NCI-H510A treated with DMSO at 0.1 percent for 48 hours (cell line): ENCODE measurements around the gene RNF111.
"Not testable (repeated sequence)": the region's sequence is repeated elsewhere in the genome, so short reads cannot be mapped to it uniquely, and the experiment has no call there.

Experiments used
- DNase-seq: peaks from one replicate; lab custom pipeline; 2025; lab: John Stamatoyannopoulos, UW

The RNF111 gene

DNA sequence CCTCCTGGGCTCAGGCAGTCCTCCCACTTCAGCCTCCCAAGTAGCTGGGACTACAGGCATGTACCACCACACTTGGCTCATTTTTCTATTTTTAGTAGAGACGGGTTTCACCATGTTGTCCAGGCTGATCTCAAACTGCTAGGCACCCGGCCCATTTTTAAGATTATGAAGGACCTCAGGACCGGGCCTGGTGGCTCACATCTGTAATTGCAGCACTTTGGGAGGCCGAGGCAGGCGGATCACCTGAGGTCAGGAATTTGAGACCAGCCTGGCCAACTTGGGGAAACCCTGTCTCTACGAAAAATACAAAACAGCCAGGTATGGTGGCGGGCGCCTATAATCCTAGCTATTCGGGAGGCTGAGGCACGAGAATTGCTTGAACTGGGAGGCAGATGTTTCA lies 12.8 kb downstream of the RNF111 start:
- DNase-seq = not testable (repeated sequence)

DNA sequence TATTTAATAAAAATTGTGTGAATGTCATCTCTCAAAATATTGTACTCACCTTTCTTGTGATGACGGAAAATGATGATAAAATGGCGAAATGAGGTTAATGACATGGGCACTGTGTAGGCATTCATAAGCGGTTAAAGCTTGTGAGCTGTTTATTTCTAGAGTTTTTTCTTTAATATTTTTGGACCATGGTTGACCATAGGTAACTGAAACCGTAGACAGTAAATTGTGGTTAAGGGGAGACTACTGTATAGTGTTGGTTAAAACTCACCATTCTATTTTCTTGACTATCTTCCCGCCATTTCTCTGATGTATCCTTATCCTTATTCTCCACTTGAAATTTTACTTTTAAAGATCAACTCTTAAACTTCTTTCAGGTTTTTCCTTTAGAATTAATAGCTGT lies 14.5 kb downstream of the RNF111 start:
- DNase-seq = no peak

DNA sequence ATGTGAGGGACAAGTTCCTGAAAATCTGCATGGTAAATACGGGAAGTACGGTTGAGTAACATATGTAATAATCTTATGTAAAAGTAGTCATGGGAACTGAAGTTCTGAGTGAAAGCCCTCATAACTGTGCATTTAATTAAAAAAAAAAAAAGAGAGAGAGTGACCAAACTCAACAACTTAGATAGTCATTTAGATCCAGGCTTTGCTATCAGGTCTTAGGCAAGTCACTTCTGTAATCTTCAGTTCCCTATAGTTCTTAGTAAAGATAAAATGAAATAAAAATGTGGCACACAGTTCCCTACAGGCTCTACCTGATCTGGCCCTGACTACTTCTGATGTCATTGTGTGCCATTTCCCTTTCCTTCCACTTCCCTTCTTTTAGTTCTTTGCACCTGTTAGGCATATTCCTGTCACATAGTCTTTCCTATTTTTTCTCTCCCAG lies 15.0 kb downstream of the RNF111 start:
- DNase-seq = no peak

DNA sequence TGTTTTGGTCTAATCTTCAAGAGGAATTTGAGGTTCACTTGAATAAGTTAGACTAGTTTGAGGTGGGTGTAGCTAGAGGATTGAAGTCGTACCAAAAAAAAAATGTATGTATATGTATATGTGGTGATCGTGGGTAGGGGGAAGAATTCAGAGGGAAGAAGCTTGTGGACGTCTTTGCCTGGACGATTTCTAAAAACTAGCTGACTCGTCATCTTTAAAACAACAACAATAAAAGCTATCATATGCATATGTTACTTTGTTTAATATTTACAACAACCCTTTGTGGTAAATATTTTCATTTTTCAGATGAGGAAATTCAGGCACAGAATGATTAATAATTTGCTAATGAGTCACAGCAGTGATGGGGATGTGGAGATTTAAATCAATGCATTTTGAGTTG lies 18.1 kb downstream of the RNF111 start:
- DNase-seq = no peak

DNA sequence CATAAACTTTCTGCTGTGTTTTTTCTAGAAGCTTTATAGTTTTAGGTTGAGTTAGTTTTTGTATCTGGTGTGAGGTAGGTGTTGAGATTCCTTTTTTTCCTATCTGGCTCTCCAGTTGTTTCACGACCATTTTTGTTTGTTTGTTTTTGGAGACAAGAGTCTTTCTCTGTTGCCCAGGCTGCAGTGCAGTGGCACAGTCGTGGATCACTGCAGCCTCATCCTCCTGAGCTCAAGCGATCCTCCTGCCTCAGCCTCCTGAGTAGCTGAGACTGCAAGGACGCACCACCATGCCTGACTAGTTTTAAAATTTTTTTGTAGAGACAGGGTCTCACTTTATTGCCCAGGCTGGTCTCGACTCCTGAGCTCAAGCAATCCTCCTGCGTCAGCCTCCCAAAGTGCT lies 20.6 kb downstream of the RNF111 start:
- no peak for DNase-seq

DNA sequence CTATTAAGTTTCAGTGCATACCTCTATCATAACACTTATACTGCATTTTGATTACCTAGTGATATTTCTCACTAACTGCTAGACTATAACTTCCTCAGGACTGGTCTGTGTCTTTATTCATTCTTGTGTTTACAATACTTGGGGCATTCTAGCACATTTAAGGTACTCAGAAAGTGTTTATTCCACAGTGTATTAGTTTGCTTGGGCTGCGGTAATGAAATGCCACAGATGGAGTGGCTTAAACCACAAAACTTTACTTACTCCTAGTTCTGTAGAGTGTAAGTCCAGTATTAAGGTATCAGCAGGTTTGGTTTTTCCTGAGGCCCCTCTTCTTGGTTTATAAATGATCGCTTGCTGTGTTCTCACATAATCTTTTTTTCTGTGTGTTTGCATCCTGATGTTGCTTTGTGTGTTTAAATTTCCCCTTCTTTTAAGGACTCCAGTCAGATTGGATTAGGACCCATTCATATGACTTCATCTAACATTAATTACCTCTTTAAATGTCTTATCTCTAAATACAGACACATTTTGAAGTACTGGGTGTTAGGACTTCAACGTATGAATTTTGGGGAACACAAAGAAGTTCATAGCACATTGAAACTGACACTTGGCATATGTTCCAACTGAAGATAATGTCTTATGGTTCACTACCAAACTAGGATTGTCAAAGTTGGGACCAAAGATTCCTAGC lies 23.9 kb downstream of the RNF111 start:
- DNase-seq = no peak

DNA sequence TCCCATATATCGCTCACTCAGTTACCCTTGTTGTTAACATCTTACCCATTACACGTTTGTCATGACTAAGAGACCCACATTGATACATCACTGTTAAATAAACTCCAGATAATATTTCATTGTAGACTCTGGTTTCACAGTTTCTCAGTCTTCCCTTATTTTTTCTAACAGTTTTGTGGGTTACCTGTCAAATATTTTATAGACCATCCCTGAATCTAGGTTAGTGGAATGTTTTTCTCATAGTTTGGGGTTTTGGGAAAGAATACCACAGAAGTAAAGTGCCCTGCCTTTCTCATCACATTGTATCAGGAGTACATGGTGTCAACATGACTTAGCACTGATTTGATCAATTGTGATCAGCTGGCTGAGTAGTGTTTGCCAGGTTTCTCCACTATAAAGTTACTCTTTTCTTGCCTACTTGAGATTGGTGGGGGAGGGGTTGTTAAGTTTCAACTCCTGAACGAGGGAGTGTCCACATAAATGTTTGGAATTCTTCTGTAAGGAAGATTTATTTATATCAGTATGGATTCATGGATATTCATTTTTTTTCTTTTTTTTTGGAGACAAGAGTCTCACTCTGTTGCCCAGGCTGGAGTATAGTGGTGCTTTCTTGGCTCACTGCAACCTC lies 25.9 kb downstream of the RNF111 start:
- no peak for DNase-seq

DNA sequence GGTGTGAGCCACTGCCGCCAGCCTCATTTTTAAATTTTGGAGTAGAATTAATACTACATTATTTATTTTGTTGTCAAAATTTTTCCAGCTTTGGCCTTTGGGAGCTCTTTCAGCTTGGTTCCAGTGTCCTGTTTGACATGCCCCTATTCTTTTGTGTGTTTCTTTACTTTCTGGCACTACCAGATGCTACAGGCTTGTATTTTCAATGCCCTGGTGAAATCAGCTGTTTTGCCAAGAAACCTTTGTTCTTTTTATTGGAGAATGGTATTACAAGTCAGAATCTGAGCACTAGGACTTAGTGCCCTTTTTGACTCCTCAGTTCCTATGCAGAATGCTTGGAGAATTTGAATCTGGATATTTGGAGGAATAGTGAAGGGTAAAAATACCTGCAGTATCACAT lies 26.6 kb downstream of the RNF111 start:
- DNase-seq = no peak

DNA sequence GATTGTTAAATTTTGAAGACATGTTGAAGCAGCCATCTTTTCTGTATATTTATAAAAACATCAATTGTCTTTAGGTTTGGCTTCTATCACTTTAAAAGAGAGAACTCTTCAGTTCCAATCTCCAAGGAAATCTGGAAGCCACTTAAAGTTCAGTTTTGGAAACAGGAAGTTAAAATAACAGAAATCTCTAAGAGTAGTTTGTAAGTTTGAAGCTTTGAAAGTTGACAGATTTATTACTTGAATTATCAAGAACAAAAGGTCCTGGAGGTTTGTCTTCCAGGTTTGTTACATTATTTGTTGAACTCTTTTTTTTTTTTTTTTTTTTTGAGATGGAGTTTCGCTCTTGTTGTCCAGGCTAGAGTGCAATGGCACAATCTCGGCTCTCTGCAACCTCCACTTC lies 30.0 kb downstream of the RNF111 start:
- DNase-seq = no peak

DNA sequence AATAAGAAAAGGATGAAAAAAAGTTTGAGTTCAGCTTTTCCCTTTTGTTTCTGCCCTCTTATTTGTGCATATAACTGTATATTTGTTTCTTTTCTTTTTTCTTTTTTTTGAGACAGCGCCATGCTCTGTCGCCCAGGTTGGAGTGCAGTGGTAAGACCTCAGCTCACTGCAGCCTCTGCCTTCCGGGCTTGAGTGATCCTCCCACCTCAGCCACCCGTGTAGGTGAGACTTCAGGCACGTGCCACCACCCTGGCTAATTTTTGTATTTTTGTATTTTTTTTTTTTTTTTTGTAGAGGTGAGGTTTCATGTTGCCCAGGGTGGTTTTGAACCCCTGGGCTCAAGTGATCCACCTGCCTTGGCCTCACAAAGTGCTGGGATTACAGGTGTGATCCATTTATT lies 31.4 kb downstream of the RNF111 start:
- no peak for DNase-seq

DNA sequence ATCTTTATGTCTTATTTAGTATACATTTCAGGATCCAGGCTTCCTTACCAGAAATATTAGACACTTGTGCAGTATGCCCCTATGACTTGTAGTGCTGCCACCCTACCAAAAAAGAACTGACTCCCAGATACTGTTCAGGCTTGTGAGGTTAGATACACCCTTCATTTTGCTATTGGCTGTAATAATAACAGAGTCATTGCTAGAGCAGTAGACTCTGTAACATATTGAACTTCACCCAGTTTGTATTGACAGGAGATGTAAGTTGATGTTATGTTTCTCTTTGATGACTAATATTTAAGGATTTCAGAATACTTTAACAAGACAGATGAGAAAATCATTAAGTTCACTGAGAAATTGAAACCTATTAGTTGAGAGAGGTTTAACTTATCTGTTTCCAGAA lies 32.9 kb downstream of the RNF111 start:
- no peak for DNase-seq

DNA sequence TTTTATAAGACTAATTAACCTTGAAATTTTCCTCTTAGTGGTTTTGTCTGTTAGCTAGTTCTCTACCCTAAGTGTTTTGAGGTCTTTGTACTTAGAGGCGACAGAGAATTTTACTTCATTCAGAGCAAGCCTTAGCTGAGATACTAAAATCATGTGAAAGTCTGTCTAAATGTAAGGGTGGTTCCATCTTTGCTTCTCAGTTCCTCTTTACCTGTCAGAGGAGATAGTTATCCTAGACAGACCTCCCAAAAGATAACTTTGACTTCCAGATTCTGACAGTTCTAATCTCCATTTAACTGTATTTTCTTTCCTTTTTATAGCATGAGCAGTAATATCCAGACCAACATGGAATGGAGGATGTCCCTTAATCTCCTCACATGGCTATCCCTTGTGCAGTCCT lies 34.7 kb downstream of the RNF111 start:
- no peak for DNase-seq

DNA sequence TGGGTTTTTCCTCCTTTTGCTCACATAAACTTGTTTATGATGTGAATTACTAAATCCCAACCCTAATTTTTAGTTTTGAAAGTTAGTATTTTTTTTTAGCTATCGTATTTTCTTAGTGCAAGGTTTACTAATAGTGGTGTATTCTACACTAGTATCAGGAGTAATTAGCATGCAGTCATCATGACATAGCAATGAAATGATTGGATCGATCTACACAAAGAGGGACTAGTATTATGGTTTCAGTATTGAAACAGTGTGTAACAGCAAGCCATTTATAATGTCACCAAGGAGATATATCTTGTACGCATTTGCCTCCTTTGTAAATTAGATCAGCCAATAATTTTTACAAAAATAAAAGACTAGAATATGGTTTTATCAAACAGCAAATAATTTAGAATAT lies 38.7 kb downstream of the RNF111 start:
- no peak for DNase-seq

DNA sequence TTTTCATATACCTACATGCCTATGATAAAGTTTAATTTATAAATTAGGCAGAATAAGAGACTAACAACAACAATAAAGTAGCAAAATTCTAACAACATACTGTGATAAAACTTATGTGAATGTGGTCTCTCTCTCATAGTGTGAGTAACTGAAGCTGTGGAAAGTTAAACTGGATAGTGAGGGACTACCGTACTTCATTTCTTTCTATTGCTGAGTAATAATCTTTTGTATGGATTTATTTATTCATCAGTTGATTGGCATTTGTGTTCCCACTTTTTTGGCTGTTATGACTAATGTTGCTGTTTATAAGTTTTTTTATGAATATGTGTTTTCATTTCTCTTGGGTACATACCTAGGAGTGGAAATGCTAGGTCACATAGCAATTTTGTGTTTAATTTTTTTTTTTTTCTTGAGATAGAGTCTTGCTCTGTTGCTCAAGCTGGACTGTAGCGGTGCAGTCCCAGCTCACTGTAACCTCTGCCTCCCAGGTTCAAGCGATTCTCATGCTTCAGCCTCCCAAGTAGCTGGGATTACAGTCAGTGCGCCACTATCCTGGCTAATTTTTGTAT lies 41.0 kb downstream of the RNF111 start:
- DNase-seq = no peak

DNA sequence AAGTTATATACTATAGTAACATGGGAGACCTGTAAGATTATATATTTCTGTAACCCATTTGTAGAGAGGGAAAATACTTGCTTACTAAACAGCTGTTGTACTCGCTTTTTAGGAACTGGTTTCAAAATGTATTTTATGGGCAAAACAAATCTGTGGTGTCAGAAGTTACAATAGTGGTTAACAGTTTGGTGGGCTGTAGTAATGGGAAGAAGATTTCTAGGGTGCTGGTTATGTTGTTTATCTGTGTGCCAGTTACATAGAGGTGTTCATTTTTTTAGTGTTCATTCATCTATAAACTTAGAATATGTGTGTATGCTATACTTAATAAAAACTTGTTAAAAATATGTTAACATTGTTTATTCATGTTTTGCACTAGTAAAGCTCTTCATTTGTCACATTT lies 42.1 kb downstream of the RNF111 start:
- DNase-seq = no peak

DNA sequence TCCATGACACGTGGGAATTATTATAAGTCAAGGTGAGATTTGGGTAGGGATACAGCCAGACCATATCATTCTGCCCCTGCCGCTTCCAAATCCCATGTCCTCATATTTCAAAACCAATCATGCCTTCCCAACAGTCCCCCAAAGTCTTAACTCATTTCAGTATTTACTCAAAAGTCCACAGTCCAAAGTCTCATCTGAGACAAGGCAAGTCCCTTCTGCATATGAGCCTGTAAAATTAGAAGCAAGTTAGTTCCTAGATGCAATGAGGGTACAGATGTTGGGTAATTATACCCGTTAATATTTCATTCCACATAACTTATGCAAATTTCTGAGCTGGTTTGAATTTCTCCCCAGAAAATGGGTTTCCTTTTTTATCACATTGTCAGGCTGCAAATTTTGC lies 47.7 kb downstream of the RNF111 start:
- no peak for DNase-seq

DNA sequence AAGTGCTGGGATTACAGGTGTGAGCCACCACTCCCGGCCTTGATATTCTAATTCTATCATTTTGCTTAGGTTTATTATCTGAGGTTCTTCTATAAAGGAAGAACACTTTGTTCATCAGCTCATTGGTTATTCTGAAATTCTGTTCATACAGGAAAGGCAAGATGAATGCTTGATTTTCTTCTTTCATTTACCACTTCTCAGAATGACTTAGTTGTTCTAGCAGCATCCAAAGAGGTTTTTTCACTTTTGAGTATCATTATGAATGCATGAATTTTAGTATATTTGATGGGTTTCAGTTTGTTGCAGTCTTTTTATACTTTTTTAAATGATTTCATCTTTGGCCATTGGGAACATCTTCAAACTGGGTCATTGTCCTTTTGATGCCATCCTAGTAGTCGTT lies 51.8 kb downstream of the RNF111 start:
- DNase-seq = no peak

DNA sequence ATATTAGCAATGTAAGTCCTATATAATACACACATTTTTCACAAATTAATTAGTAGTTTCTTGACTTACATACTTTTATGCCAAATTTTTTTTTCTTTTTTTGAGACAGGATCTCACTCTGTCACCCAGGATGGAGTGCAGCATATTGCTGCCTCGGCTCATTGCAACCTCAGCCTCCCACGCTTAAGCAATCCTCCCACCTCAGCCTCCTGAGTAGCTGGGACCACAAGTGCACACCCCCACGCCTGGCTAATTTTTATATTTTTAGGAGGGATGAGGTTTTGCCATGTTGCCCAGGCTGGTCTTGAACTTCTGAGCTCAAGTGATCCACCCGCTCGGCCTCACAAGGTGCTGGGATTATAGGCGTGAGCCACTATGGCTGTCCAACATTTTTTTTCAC lies 54.6 kb downstream of the RNF111 start:
- DNase-seq = no peak

DNA sequence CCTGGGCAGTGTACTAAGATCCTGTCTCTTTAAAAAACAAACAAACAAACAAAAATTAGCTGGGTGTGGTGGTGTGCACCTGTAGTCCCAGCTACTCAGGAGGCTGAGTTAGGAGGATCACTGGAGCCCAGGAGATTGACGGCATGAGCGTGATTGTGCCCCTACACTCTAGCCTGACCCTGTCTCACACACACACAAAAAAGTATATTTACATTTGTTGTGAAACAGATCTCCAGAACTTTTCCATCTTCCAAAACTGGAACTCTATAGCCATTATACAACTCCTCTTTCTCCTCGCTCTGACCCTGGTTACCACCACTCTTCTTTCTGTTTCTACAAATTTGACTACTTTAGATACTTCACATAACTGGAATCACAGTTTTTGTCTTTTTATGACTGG lies 61.4 kb downstream of the RNF111 start:
- DNase-seq = no peak

DNA sequence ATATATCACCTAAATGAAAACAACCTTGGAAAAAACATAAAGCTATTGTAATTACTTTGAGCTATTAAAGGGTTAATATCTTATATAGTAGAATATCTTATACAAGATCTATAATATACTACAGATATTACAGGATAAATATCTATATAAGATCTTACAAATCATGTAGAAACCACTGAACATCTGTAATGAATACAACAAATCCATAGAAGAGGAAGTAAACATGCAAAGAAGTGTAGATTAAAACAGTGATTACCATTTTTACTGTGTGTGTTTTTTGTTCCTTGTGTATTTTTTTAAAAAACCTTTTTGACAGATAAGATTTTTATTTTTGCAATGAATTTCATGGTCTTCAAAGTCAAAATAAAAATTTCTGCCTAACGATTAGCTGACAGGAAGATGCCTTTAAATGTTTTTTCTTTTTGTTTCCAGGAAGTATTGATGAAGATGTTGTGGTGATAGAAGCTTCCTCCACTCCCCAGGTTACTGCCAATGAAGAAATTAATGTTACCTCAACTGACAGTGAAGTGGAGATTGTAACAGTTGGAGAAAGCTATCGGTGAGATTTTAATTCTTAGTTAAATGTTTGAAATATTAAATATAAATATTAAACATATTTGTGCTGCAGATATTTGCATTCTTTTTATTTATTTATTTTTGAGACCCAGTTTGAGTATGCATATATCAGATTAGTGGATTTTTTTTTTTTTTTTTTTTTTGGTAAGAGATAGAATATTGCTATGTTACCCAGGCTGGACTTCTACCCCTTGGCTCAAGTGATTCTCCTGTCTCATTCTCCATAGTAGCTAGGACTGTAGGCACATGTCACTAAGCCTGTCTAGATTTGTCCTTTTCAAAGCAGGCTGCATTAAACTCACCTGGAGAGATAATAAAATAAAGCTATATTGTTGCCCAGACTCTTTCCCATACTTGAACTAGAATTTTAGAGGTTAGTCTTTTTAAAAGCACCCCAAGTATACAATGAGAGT lies 64.7 kb downstream of the RNF111 start:
- no peak for DNase-seq

DNA sequence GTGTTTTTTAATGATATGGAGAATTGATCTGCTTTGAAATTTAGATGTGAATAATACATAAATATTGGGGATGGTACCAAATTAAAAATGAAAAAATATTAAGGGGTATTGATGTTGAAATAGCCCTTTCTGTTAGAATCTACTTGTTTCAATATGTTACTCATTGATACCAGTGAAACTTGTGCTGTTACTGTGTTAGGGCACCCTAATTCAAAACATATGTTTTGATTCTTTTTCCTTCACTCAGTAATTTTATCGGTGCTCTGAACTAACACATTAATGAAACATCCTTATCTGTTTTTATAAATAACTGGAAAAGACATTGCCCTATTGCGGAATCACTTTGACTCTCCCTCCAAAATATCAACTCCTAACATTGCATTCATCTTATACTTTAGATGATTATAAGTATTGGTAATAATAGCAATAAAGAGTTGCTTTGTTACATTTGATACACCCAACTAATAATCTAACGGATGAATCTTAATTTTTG lies 65.5 kb downstream of the RNF111 start:
- no peak for DNase-seq

DNA sequence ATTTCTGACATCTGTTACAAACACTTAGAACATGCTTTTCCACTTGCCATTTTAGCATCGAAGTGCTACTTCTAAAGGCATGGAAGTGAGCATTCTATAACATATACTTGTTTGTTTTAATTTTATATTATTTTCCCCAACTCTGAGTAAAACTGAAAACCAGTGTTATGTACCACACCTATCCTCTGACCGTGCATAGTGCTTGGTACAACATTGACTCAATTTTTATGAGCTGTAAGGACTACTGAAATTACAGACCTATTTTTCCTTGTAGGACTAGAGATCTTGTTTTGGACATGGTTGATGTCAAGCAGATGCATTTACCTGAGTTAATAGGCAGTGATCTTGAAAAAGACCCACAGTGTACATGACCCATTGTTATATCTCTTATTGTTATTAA lies 66.0 kb downstream of the RNF111 start:
- no peak for DNase-seq
